ENCODE results near the gene FARSB.

- TF ChIP-seq CTCF (conservative IDR thresholded peaks at IDR 0.05) (peak; percentile 99), EZH2 (IDR thresholded peaks at IDR 0.05; ENCODE audit: low read depth) (no peak)
These were observed 42.1 kb downstream of the FARSB start for GRCh38 chr2:222613715-222614331.
